ENCODE data around the gene TEPSIN.

DNA sequence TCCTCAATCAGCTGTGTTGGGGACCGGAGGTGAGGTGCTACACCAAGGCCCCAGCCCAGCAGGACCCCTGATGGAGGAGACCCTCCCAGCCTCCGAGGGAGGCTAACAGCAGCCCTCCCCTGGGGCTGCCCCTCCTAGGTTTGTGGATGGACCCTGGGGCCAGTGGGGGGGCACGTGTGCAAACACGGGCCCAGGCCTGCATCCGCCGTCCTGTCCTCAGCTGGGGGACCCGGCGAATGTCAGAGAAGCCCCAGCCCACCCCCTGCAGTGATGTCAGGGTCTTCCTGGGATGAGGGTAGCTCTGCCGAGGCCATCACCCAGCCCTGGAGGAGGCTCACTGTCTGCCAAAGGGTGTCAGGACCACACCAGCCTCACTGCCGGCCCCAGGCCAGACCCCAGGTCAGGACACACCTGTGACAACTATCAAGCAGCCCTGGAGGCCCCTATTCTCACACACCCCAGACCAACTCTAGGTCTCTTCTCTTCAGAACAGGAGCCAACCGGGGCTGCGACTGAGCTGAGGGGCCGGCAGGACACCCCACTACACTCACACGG is 42.8 kb downstream of the TEPSIN start:
- TF ChIP-seq, protein P1, sequence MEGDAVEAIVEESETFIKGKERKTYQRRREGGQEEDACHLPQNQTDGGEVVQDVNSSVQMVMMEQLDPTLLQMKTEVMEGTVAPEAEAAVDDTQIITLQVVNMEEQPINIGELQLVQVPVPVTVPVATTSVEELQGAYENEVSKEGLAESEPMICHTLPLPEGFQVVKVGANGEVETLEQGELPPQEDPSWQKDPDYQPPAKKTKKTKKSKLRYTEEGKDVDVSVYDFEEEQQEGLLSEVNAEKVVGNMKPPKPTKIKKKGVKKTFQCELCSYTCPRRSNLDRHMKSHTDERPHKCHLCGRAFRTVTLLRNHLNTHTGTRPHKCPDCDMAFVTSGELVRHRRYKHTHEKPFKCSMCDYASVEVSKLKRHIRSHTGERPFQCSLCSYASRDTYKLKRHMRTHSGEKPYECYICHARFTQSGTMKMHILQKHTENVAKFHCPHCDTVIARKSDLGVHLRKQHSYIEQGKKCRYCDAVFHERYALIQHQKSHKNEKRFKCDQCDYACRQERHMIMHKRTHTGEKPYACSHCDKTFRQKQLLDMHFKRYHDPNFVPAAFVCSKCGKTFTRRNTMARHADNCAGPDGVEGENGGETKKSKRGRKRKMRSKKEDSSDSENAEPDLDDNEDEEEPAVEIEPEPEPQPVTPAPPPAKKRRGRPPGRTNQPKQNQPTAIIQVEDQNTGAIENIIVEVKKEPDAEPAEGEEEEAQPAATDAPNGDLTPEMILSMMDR (IDR thresholded peaks at IDR 0.05) = no peak
- no peak for TF ChIP-seq EP300 (IDR thresholded peaks at IDR 0.05)
- no peak for TF ChIP-seq POLR2A (IDR thresholded peaks at IDR 0.05)

Measured in ovary (tissue), 3 donors.